ENCODE measurements around the gene HLA-G.

The HLA-G gene

DNA sequence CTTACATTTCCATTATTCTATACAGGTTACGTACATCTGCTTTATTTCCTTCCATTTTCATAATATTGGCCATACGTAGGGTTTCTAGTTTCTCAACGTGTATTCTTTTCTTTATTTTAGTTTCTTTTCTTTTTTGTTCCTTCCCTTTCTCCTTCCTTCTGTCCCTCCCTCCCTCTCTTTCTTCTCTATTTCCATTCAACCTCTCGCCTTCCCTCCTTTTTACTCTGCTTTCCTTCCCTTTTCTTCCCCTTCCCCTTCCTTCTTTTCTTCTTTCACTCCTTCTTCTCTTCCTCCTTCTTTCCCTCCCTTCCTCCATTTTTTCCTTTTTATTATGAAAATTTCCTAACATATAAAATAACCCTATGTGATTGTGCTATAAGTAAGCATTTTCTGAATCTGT lies 8.7 kb upstream of the HLA-G start:
- Histone ChIP-seq H3K56ac (ENCODE audit: low read length) (no peak overlapping the region), H2BK120ac (ENCODE audit: low read depth, low read length) (no peak overlapping the region), H3K27me3 (ENCODE audit: insufficient read depth, low read length, poor library complexity) (no peaks in the 10 kb centered on the region), H3K79me2 (ENCODE audit: control insufficient read depth, insufficient read depth, low read length) (no peaks in the 10 kb centered on the region), H3K27ac (ENCODE audit: low read depth, low read length) (no peak overlapping the region), H2AK5ac (ENCODE audit: low read length) (no peak overlapping the region), H4K8ac (ENCODE audit: low read depth, low read length) (no peak overlapping the region), H3K4me3 (ENCODE audit: low read length) (no peak overlapping the region), H3K79me1 (ENCODE audit: low read length) (no peaks in the 10 kb centered on the region), H3K18ac (ENCODE audit: low read length) (no peak overlapping the region), H3K36me3 (ENCODE audit: control insufficient read depth, insufficient read depth, low read length) (no peaks in the 10 kb centered on the region), H3K4me2 (ENCODE audit: low read length) (no peak overlapping the region), H3K9ac (ENCODE audit: low read length) (no peak overlapping the region), H2BK15ac (replicated peaks; ENCODE audit: low read depth) (no peak overlapping the region), H4K5ac (ENCODE audit: low read length) (no peak overlapping the region), H2BK5ac (ENCODE audit: low read length) (no peak overlapping the region), H3K4ac (ENCODE audit: low read depth, low read length) (no peak overlapping the region), H3K4me1 (ENCODE audit: control insufficient read depth, low read depth, low read length) (no peaks in the 10 kb centered on the region), H3K23ac (ENCODE audit: low read length) (no peak overlapping the region)
- WGBS (ENCODE audit: extremely low coverage, insufficient coverage, low lambda C conversion rate): 100% methylated on average over 1 of the region's 4 CpGs
- no peak for DNase-seq

DNA sequence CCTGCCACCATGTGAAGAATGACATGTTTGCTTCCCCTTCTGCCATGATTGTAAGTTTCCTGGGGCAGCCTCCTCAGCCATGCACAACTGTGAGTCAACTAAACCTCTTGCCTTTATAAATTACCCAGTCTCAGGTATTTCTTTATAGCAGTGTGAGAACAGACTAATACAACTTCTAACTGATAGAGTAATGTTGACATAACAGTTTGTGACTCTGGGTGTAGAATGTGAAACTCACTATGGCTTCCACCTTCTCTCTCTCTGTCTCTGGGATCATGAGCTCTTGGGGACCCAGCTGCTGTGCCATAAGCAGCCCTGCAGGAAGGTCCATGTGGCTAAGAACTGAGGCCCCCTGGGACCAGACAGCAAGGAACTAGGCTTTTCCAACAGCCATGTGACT lies 3.5 kb upstream of the HLA-G start:
- Histone ChIP-seq H3K23ac (ENCODE audit: low read length) (no peak overlapping the region), H3K27me3 (ENCODE audit: insufficient read depth, low read length, poor library complexity) (peaks cover 2% of the 10 kb centered on the region)

DNA sequence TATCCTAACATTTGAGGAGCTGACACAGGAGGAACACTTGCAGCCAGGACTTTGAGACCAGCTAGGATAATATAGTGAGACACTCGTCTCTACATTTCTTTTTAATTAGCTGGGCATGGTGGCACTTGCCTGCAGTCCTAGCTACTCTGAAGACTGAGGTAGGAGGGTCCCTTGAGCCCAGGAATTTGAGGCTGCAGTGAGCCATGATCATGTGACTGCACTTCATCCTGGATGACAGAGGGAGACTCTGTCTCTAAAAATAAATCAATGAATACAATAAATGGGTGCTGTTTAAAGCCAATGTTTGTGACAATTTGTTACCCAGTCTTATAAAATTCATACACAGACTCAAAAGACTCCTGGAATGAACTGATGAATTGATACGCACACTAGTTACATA lies 1.8 kb upstream of the HLA-G start:
- Histone ChIP-seq H3K4ac (ENCODE audit: low read depth, low read length) (no peak overlapping the region), H3K27me3 (ENCODE audit: insufficient read depth, low read length, poor library complexity) (peaks cover 2% of the 10 kb centered on the region)

More for the DNA sequence above, 3.5 kb upstream of the HLA-G start:
- no peak overlapping the region for H3K27ac ChIP-seq (ENCODE audit: low read depth, low read length)
- H3K79me2 ChIP-seq (ENCODE audit: control insufficient read depth, insufficient read depth, low read length): no peaks in the 10 kb centered on the region
- no peaks in the 10 kb centered on the region for H3K4me1 ChIP-seq (ENCODE audit: control insufficient read depth, low read depth, low read length)
- H3K4me3 ChIP-seq (ENCODE audit: low read length): no peak overlapping the region
- no peak overlapping the region for H4K8ac ChIP-seq (ENCODE audit: low read depth, low read length)
- no peak overlapping the region for H2AK5ac ChIP-seq (ENCODE audit: low read length)
- H2BK5ac ChIP-seq (ENCODE audit: low read length): no peak overlapping the region
- no peak overlapping the region for H2BK120ac ChIP-seq (ENCODE audit: low read depth, low read length)
- H3K79me1 ChIP-seq (ENCODE audit: low read length): no peaks in the 10 kb centered on the region
- no peak overlapping the region for H3K18ac ChIP-seq (ENCODE audit: low read length)
- no peak overlapping the region for H3K4me2 ChIP-seq (ENCODE audit: low read length)
- no peak overlapping the region for H2BK15ac ChIP-seq (replicated peaks; ENCODE audit: low read depth)
- no peak overlapping the region for H3K56ac ChIP-seq (ENCODE audit: low read length)
- no peak overlapping the region for H3K4ac ChIP-seq (ENCODE audit: low read depth, low read length)
- DNase-seq: no peak
- no peak overlapping the region for H4K5ac ChIP-seq (ENCODE audit: low read length)
- H3K36me3 ChIP-seq (ENCODE audit: control insufficient read depth, insufficient read depth, low read length): no peaks in the 10 kb centered on the region
- H3K9ac ChIP-seq (ENCODE audit: low read length): no peak overlapping the region

DNA sequence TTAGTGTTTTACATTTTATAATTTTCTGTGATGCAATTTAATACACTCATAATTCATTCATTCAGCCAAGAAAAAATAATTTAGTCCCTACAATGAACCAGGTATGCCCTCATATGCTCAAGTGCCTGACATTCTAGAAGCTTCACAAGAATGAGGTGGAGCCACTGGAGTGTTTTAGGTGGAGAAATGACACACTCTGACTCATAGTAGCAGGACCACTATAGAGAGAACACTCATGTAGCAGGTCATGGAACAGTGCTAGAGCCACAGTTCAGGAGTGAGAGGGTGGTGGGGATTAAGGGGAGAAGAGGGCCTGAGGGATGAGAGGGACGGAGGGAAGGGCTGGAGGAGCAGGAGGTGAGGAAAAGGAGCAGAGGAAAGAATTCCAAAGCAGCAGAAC lies 1.4 kb upstream of the HLA-G start:
- H3K9ac ChIP-seq (ENCODE audit: low read length): no peak overlapping the region
- H2BK5ac ChIP-seq (ENCODE audit: low read length): no peak overlapping the region
- no peaks in the 10 kb centered on the region for H3K4me1 ChIP-seq (ENCODE audit: control insufficient read depth, low read depth, low read length)
- H4K8ac ChIP-seq (ENCODE audit: low read depth, low read length): no peak overlapping the region
- H3K36me3 ChIP-seq (ENCODE audit: control insufficient read depth, insufficient read depth, low read length): no peaks in the 10 kb centered on the region
- no peak overlapping the region for H4K5ac ChIP-seq (ENCODE audit: low read length)
- no peaks in the 10 kb centered on the region for H3K79me2 ChIP-seq (ENCODE audit: control insufficient read depth, insufficient read depth, low read length)
- no peak overlapping the region for H3K4me3 ChIP-seq (ENCODE audit: low read length)
- H3K23ac ChIP-seq (ENCODE audit: low read length): no peak overlapping the region
- H3K56ac ChIP-seq (ENCODE audit: low read length): no peak overlapping the region
- DNase-seq: no peak
- no peaks in the 10 kb centered on the region for H3K79me1 ChIP-seq (ENCODE audit: low read length)
- H2BK15ac ChIP-seq (replicated peaks; ENCODE audit: low read depth): no peak overlapping the region
- no peak overlapping the region for H3K4me2 ChIP-seq (ENCODE audit: low read length)
- no CpG with 5 or more reads among the region's 1 CpG for WGBS (ENCODE audit: extremely low coverage, insufficient coverage, low lambda C conversion rate)
- H3K27ac ChIP-seq (ENCODE audit: low read depth, low read length): no peak overlapping the region
- H2AK5ac ChIP-seq (ENCODE audit: low read length): no peak overlapping the region
- no peak overlapping the region for H2BK120ac ChIP-seq (ENCODE audit: low read depth, low read length)
- no peak overlapping the region for H3K4ac ChIP-seq (ENCODE audit: low read depth, low read length)
- peaks cover 2% of the 10 kb centered on the region for H3K27me3 ChIP-seq (ENCODE audit: insufficient read depth, low read length, poor library complexity)
- H3K18ac ChIP-seq (ENCODE audit: low read length): no peak overlapping the region

More for the DNA sequence above, 1.8 kb upstream of the HLA-G start:
- Histone ChIP-seq H3K56ac (ENCODE audit: low read length) (no peak overlapping the region), H3K18ac (ENCODE audit: low read length) (no peak overlapping the region), H3K27ac (ENCODE audit: low read depth, low read length) (no peak overlapping the region), H4K5ac (ENCODE audit: low read length) (no peak overlapping the region), H2BK15ac (replicated peaks; ENCODE audit: low read depth) (no peak overlapping the region), H2BK5ac (ENCODE audit: low read length) (no peak overlapping the region), H3K79me1 (ENCODE audit: low read length) (no peaks in the 10 kb centered on the region), H3K23ac (ENCODE audit: low read length) (no peak overlapping the region), H3K36me3 (ENCODE audit: control insufficient read depth, insufficient read depth, low read length) (no peaks in the 10 kb centered on the region), H3K79me2 (ENCODE audit: control insufficient read depth, insufficient read depth, low read length) (no peaks in the 10 kb centered on the region), H3K4me2 (ENCODE audit: low read length) (no peak overlapping the region), H2BK120ac (ENCODE audit: low read depth, low read length) (no peak overlapping the region), H2AK5ac (ENCODE audit: low read length) (no peak overlapping the region), H4K8ac (ENCODE audit: low read depth, low read length) (no peak overlapping the region), H3K4me1 (ENCODE audit: control insufficient read depth, low read depth, low read length) (no peaks in the 10 kb centered on the region), H3K4me3 (ENCODE audit: low read length) (no peak overlapping the region), H3K9ac (ENCODE audit: low read length) (no peak overlapping the region)
- DNase-seq: no peak
- WGBS (ENCODE audit: extremely low coverage, insufficient coverage, low lambda C conversion rate): no CpG with 5 or more reads among the region's 2 CpGs

DNA sequence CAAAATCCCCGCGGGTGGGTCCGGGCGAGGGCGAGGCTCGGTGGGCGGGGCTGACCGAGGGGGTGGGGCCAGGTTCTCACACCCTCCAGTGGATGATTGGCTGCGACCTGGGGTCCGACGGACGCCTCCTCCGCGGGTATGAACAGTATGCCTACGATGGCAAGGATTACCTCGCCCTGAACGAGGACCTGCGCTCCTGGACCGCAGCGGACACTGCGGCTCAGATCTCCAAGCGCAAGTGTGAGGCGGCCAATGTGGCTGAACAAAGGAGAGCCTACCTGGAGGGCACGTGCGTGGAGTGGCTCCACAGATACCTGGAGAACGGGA lies 809 bp downstream of the HLA-G start:
- H3K27me3 ChIP-seq (ENCODE audit: insufficient read depth, low read length, poor library complexity): peaks cover 2% of the 10 kb centered on the region
- H2AK5ac ChIP-seq (ENCODE audit: low read length): no peak overlapping the region
- no peak overlapping the region for H3K4me3 ChIP-seq (ENCODE audit: low read length)
- DNase-seq: no peak
- no peak overlapping the region for H3K27ac ChIP-seq (ENCODE audit: low read depth, low read length)
- H3K18ac ChIP-seq (ENCODE audit: low read length): no peak overlapping the region
- no peak overlapping the region for H4K5ac ChIP-seq (ENCODE audit: low read length)
- H2BK15ac ChIP-seq (replicated peaks; ENCODE audit: low read depth): no peak overlapping the region
- H2BK5ac ChIP-seq (ENCODE audit: low read length): no peak overlapping the region
- no CpG with 5 or more reads among the region's 26 CpGs for WGBS (ENCODE audit: extremely low coverage, insufficient coverage, low lambda C conversion rate)
- no peak overlapping the region for H3K9ac ChIP-seq (ENCODE audit: low read length)
- H3K56ac ChIP-seq (ENCODE audit: low read length): no peak overlapping the region
- H3K4me2 ChIP-seq (ENCODE audit: low read length): peak overlapping the region; percentile 76
- no peak overlapping the region for H3K4ac ChIP-seq (ENCODE audit: low read depth, low read length)
- H2BK120ac ChIP-seq (ENCODE audit: low read depth, low read length): no peak overlapping the region
- H3K79me1 ChIP-seq (ENCODE audit: low read length): no peaks in the 10 kb centered on the region
- no peak overlapping the region for H4K8ac ChIP-seq (ENCODE audit: low read depth, low read length)
- H3K4me1 ChIP-seq (ENCODE audit: control insufficient read depth, low read depth, low read length): no peaks in the 10 kb centered on the region
- H3K36me3 ChIP-seq (ENCODE audit: control insufficient read depth, insufficient read depth, low read length): no peaks in the 10 kb centered on the region
- no peak overlapping the region for H3K23ac ChIP-seq (ENCODE audit: low read length)
- H3K79me2 ChIP-seq (ENCODE audit: control insufficient read depth, insufficient read depth, low read length): no peaks in the 10 kb centered on the region

DNA sequence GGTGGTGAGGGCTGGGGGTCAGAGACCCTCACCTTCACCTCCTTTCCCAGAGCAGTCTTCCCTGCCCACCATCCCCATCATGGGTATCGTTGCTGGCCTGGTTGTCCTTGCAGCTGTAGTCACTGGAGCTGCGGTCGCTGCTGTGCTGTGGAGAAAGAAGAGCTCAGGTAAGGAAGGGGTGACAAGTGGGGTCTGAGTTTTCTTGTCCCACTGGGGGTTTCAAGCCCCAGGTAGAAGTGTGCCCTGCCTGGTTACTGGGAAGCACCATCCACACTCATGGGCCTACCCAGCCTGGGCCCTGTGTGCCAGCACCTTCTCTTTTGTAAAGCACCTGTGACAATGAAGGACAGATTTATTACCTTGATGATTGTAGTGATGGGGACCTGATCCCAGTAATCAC lies 2.1 kb downstream of the HLA-G start:
- DNase-seq: no peak
- H4K8ac ChIP-seq (ENCODE audit: low read depth, low read length): no peak overlapping the region
- no peak overlapping the region for H4K5ac ChIP-seq (ENCODE audit: low read length)
- no peak overlapping the region for H2BK120ac ChIP-seq (ENCODE audit: low read depth, low read length)
- no peaks in the 10 kb centered on the region for H3K4me1 ChIP-seq (ENCODE audit: control insufficient read depth, low read depth, low read length)
- WGBS (ENCODE audit: extremely low coverage, insufficient coverage, low lambda C conversion rate): no CpG with 5 or more reads among the region's 3 CpGs
- no peak overlapping the region for H3K27ac ChIP-seq (ENCODE audit: low read depth, low read length)
- H3K79me2 ChIP-seq (ENCODE audit: control insufficient read depth, insufficient read depth, low read length): no peaks in the 10 kb centered on the region
- no peak overlapping the region for H3K9ac ChIP-seq (ENCODE audit: low read length)
- no peak overlapping the region for H3K4ac ChIP-seq (ENCODE audit: low read depth, low read length)
- no peak overlapping the region for H3K18ac ChIP-seq (ENCODE audit: low read length)
- H3K36me3 ChIP-seq (ENCODE audit: control insufficient read depth, insufficient read depth, low read length): no peaks in the 10 kb centered on the region
- H2AK5ac ChIP-seq (ENCODE audit: low read length): no peak overlapping the region
- peaks cover 2% of the 10 kb centered on the region for H3K27me3 ChIP-seq (ENCODE audit: insufficient read depth, low read length, poor library complexity)
- H3K4me3 ChIP-seq (ENCODE audit: low read length): no peak overlapping the region
- no peak overlapping the region for H3K23ac ChIP-seq (ENCODE audit: low read length)
- no peak overlapping the region for H2BK5ac ChIP-seq (ENCODE audit: low read length)
- H3K79me1 ChIP-seq (ENCODE audit: low read length): no peaks in the 10 kb centered on the region
- H2BK15ac ChIP-seq (replicated peaks; ENCODE audit: low read depth): no peak overlapping the region
- H3K56ac ChIP-seq (ENCODE audit: low read length): no peak overlapping the region
- no peak overlapping the region for H3K4me2 ChIP-seq (ENCODE audit: low read length)
